ENCODE measurements around the gene RIOK2.

Gene RIOK2

GRCh38 chr5:97120195-97120594 is 62.9 kb downstream of the RIOK2 start:
- no peak overlapping the region for H3K9ac ChIP-seq (ENCODE audit: low read length)
- no peaks in the 10 kb centered on the region for H3K27me3 ChIP-seq (ENCODE audit: control insufficient read depth in 1 of 2, insufficient read depth in 2 of 2, low read length in 2 of 2)
- H3K27ac ChIP-seq (ENCODE audit: low read depth, low read length): no peak overlapping the region
- no peak overlapping the region for H3K4me3 ChIP-seq (ENCODE audit: low read depth in 1 of 2, low read length in 2 of 2)
- H3K9me3 ChIP-seq (ENCODE audit: low read length): no peaks in the 10 kb centered on the region
- H3K4me1 ChIP-seq (ENCODE audit: insufficient read depth, low read length): no peaks in the 10 kb centered on the region
- H3K36me3 ChIP-seq (ENCODE audit: insufficient read depth, low read length): no peaks in the 10 kb centered on the region

DNA sequence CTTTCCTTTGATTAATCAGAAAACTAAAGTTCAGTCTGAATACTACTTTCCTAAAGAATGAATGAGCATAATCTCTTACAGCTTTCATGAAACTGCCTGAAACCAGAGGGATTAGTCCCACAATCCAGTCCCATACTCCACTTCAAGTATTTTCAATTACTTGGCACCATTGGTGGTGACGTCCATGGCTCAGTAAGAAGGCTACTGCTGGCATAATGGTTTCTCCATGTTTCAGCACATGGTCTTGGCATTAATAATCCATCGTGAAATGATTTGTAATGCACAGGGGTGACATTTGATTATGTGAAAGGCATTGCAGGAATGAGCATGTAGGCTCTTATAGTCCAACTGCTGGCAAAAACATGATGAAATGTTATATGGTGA is 64.0 kb downstream of the RIOK2 start:
- no peaks in the 10 kb centered on the region for H3K9me3 ChIP-seq (ENCODE audit: low read length)
- no peak overlapping the region for H3K27ac ChIP-seq (ENCODE audit: low read depth, low read length)
- no peaks in the 10 kb centered on the region for H3K4me1 ChIP-seq (ENCODE audit: insufficient read depth, low read length)
- no peaks in the 10 kb centered on the region for H3K36me3 ChIP-seq (ENCODE audit: insufficient read depth, low read length)
- no peak overlapping the region for H3K9ac ChIP-seq (ENCODE audit: low read length)
- no peak overlapping the region for H3K4me3 ChIP-seq (ENCODE audit: low read depth in 1 of 2, low read length in 2 of 2)
- H3K27me3 ChIP-seq (ENCODE audit: control insufficient read depth in 1 of 2, insufficient read depth in 2 of 2, low read length in 2 of 2): no peaks in the 10 kb centered on the region

- no peak overlapping the region for H3K4me3 ChIP-seq (ENCODE audit: low read depth in 1 of 2, low read length in 2 of 2)
- no peak overlapping the region for H3K27ac ChIP-seq (ENCODE audit: low read depth, low read length)
- no peak overlapping the region for H3K9ac ChIP-seq (ENCODE audit: low read length)
- no peaks in the 10 kb centered on the region for H3K36me3 ChIP-seq (ENCODE audit: insufficient read depth, low read length)
- H3K4me1 ChIP-seq (ENCODE audit: insufficient read depth, low read length): no peaks in the 10 kb centered on the region
- no peaks in the 10 kb centered on the region for H3K27me3 ChIP-seq (ENCODE audit: control insufficient read depth in 1 of 2, insufficient read depth in 2 of 2, low read length in 2 of 2)
- H3K9me3 ChIP-seq (ENCODE audit: low read length): no peaks in the 10 kb centered on the region
These were observed 64.6 kb downstream of the RIOK2 start for GRCh38 chr5:97118261-97119006.

GRCh38 chr5:97115932-97116331 is 67.1 kb downstream of the RIOK2 start:
- no peak overlapping the region for H3K9ac ChIP-seq (ENCODE audit: low read length)
- no peak overlapping the region for H3K27ac ChIP-seq (ENCODE audit: low read depth, low read length)
- H3K27me3 ChIP-seq (ENCODE audit: control insufficient read depth in 1 of 2, insufficient read depth in 2 of 2, low read length in 2 of 2): no peaks in the 10 kb centered on the region
- no peaks in the 10 kb centered on the region for H3K36me3 ChIP-seq (ENCODE audit: insufficient read depth, low read length)
- no peaks in the 10 kb centered on the region for H3K4me1 ChIP-seq (ENCODE audit: insufficient read depth, low read length)
- no peak overlapping the region for H3K4me3 ChIP-seq (ENCODE audit: low read depth in 1 of 2, low read length in 2 of 2)
- H3K9me3 ChIP-seq (ENCODE audit: low read length): no peaks in the 10 kb centered on the region

- Histone ChIP-seq H3K36me3 (ENCODE audit: insufficient read depth, low read length) (no peaks in the 10 kb centered on the region), H3K27ac (ENCODE audit: low read depth, low read length) (no peak overlapping the region), H3K27me3 (ENCODE audit: control insufficient read depth in 1 of 2, insufficient read depth in 2 of 2, low read length in 2 of 2) (no peaks in the 10 kb centered on the region), H3K4me3 (ENCODE audit: low read depth in 1 of 2, low read length in 2 of 2) (no peak overlapping the region), H3K9me3 (ENCODE audit: low read length) (no peaks in the 10 kb centered on the region), H3K4me1 (ENCODE audit: insufficient read depth, low read length) (no peaks in the 10 kb centered on the region), H3K9ac (ENCODE audit: low read length) (no peak overlapping the region)
These were observed 70.8 kb downstream of the RIOK2 start for GRCh38 chr5:97112230-97112629.

DNA sequence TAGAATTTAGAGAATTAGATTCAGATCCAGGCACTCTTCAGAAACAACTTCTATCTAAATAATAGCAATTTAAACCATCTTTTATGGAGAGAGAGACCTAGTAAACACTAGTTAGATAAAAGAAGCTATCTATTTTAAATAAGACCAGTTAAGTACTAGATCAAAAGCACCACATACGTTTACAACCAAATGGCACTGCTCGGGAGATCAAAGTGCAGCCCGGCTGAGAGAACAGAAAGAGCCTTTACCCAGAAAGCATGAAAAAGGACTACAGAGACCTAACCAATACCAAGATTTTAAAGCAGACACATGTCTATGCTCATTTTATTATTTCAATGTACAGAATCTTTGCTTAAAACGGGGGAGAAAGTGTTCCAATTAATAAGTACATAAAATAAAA is 71.4 kb downstream of the RIOK2 start:
- Histone ChIP-seq H3K9me3 (ENCODE audit: low read length) (no peaks in the 10 kb centered on the region), H3K27me3 (ENCODE audit: control insufficient read depth in 1 of 2, insufficient read depth in 2 of 2, low read length in 2 of 2) (no peaks in the 10 kb centered on the region), H3K4me3 (ENCODE audit: low read depth in 1 of 2, low read length in 2 of 2) (no peak overlapping the region), H3K36me3 (ENCODE audit: insufficient read depth, low read length) (no peaks in the 10 kb centered on the region), H3K27ac (ENCODE audit: low read depth, low read length) (no peak overlapping the region), H3K9ac (ENCODE audit: low read length) (no peak overlapping the region), H3K4me1 (ENCODE audit: insufficient read depth, low read length) (no peaks in the 10 kb centered on the region)

GRCh38 chr5:97111004-97111403 is 72.0 kb downstream of the RIOK2 start:
- Histone ChIP-seq H3K27me3 (ENCODE audit: control insufficient read depth in 1 of 2, insufficient read depth in 2 of 2, low read length in 2 of 2) (no peaks in the 10 kb centered on the region), H3K4me1 (ENCODE audit: insufficient read depth, low read length) (peaks cover 5% of the 10 kb centered on the region), H3K36me3 (ENCODE audit: insufficient read depth, low read length) (no peaks in the 10 kb centered on the region), H3K9me3 (ENCODE audit: low read length) (no peaks in the 10 kb centered on the region), H3K4me3 (ENCODE audit: low read depth in 1 of 2, low read length in 2 of 2) (no peak overlapping the region), H3K27ac (ENCODE audit: low read depth, low read length) (no peak overlapping the region), H3K9ac (ENCODE audit: low read length) (no peak overlapping the region)

Data from muscle layer of colon (tissue), 2 donors.